Body of pancreas (tissue), 4 donors: ENCODE measurements around the gene FGD3. TPM values are rescaled to one million over a fixed set of nuclear protein-coding genes. Genes with fewer than 3 reads are reported as not detected.

ENCODE experiments used
- ATAC-seq: fragments of 150-250 bp; one replicate; pipeline ENCODE4 v1.9.1; 2016
- DNase-seq, 4 donors: peaks; one replicate each; pipeline ENCODE4 v3.0.0-alpha.2; 2019
- H3K27ac ChIP-seq, 4 donors: fragments of 200-600 bp; sonication (generic); 1 replicate in 3 of 4; 2 replicates in 1 of 4; pipeline versions ENCODE4 v1.5.1 to v1.6.1; 2016 to 2019; ENCODE audit warnings: mild to moderate bottlenecking in 1 of 4, mixed read lengths in 1 of 4, moderate library complexity in 1 of 4
- H3K27me3 ChIP-seq, 2 donors: fragments of 200-600 bp; sonication (generic); one replicate each; pipeline ENCODE4 v1.6.0; 2016; ENCODE audit warnings: mild to moderate bottlenecking in 1 of 2
- H3K36me3 ChIP-seq, 2 donors: fragments of 200-600 bp; sonication (generic); replicated peaks in 1 of 2; 2 replicates each; pipeline ENCODE4 v1.5.1; 2016; ENCODE audit warnings: low read depth in 2 of 2; ENCODE audit not compliant: insufficient read depth in 1 of 2
- H3K4me1 ChIP-seq: fragments of 200-600 bp; sonication (generic); one replicate; pipeline ENCODE4 v1.6.0; 2016
- H3K4me3 ChIP-seq, 2 donors: fragments of 200-600 bp; sonication (generic); 1 replicate in 1 of 2; 2 replicates in 1 of 2; pipeline ENCODE4 v1.5.1; 2016 to 2019
- H3K9me3 ChIP-seq, 3 donors: fragments of 200-600 bp; sonication (generic); 1 replicate in 2 of 3; 2 replicates in 1 of 3; pipeline ENCODE4 v1.5.1; 2016
- POLR2A ChIP-seq, 3 donors: fragments of 450-650 bp; IDR thresholded peaks; one replicate each; pipeline ENCODE4 v1.6.1; 2016; ENCODE audit warnings: antibody characterized with exemption in 3 of 3, mild to moderate bottlenecking in 2 of 3
- WGBS, 2 donors: methylation state at CpG; one replicate each; pipeline ENCODE4 v1.1.5; 2017; 5-methylcytosine and 5-hydroxymethylcytosine counted together
- intact Hi-C: fragments of 100-400 bp; cut with DNase I; formaldehyde crosslinking; loops from one replicate; pipeline ENCODE4 v1.15.1; 2023
- total RNA-seq, 2 donors: library from RNA; depleted of rRNA; stranded (reverse); fragments of >200 nt; gene quantifications; one replicate each; pipeline ENCODE4 v1.1.0, GENCODE V29; 2016
- TF ChIP-seq, protein P1 (sequence below), 7 experiments: fragments of 450-650 bp in 4 of 7; fragments of 200-600 bp in 3 of 7; sonication (generic) in 3 of 7; IDR thresholded peaks; one replicate each; pipeline ENCODE4 v1.5.1; 2016 to 2019; ENCODE audit warnings: antibody characterized with exemption in 7 of 7

The FGD3 gene
- total RNA-seq, 2 donors from 2014 or later = 12.2 to 13.2 TPM

DNA sequence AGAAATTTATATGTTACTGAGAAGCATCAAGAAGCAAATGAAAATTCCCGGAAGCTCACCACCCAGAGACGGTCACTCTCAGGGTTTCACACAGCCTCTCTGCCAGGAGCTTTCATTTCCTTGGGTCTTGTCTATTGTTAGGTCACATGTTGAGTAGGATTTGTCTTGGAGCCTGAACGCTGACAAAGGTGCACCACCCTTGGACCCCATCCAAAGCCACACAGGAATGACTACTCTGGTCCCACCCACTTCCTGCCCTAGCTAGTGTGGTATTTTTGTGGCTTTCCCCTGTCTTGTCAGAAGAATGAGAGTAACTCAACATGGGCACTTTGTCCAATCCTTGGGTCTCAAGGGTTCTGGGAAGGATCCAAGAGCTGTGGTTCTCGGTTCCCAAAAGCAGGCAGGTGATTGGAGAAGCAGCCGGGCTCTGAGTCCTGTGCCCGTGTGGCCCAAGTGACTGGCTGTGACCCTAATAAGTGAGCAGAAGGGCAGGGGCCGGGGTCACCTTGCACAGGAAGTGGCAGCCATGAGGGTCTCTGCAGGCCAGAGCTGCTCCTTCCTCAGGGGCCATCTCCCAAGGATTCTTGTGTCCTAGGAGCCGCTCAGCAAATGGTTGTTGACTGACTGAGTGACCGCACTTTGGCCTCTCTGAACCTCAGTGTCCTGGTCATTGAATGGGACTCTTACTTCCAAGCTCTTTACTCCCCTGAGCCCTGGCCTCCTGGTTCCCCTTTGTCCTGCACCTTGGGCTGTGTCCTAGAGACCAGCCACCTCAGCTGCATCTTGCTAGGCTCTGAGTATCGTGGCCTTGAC, 6.9 kb downstream of the FGD3 start:
- TF ChIP-seq, protein P1, sequence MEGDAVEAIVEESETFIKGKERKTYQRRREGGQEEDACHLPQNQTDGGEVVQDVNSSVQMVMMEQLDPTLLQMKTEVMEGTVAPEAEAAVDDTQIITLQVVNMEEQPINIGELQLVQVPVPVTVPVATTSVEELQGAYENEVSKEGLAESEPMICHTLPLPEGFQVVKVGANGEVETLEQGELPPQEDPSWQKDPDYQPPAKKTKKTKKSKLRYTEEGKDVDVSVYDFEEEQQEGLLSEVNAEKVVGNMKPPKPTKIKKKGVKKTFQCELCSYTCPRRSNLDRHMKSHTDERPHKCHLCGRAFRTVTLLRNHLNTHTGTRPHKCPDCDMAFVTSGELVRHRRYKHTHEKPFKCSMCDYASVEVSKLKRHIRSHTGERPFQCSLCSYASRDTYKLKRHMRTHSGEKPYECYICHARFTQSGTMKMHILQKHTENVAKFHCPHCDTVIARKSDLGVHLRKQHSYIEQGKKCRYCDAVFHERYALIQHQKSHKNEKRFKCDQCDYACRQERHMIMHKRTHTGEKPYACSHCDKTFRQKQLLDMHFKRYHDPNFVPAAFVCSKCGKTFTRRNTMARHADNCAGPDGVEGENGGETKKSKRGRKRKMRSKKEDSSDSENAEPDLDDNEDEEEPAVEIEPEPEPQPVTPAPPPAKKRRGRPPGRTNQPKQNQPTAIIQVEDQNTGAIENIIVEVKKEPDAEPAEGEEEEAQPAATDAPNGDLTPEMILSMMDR (IDR thresholded peaks at IDR 0.05) = no peak
- TF ChIP-seq POLR2A (IDR thresholded peaks at IDR 0.05) = no peak
- ATAC-seq (peak; percentile 35), DNase-seq (peak in 2 of 4 donors; percentile 31 to 49)
- H3K27me3 ChIP-seq = no peaks in the 10 kb centered on the region
- no peaks in the 10 kb centered on the region for H3K9me3 ChIP-seq
- H3K36me3 ChIP-seq = no peaks in the 10 kb centered on the region
- WGBS, 2 donors = 74 to 75% methylated on average over 9 to 10 of the region's 10 CpGs
- no peak overlapping the region for H3K4me3 ChIP-seq
- peak overlapping the region in 1 of 4 donors; percentile 20 for H3K27ac ChIP-seq
- no peaks in the 10 kb centered on the region for H3K4me1 ChIP-seq
- intact Hi-C loops = no loop called here

DNA sequence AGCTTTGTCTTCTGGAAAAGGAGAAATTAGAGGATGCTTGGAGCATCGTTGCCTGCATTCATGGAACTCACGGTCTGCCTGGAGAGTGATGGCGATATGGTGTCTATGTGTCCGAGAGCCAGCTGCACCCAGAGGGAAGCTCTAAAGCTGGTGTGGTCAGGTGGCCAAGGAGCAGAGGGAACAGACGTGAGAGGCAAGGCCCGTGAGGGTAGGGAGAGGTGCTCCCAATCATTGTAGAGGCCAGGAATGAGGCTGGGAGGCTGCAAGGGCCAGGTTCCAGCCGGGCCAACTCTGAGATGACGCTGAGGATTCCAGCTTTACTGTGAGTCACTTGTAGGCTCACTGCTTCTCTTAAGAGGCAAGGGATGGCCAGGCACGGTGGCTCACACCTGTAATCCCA, 7.6 kb downstream of the FGD3 start:
- ATAC-seq (no peak), DNase-seq (no peak)
- H3K4me3 ChIP-seq = no peak overlapping the region
- no peaks in the 10 kb centered on the region for H3K27me3 ChIP-seq
- no peak for TF ChIP-seq POLR2A (IDR thresholded peaks at IDR 0.05)
- TF ChIP-seq, protein P1 (IDR thresholded peaks at IDR 0.05) = no peak
- intact Hi-C loops = no loop called here
- H3K27ac ChIP-seq = no peak overlapping the region
- no peaks in the 10 kb centered on the region for H3K4me1 ChIP-seq
- 77 to 88% methylated on average over 6 to 9 of the region's 9 CpGs for WGBS, 2 donors
- H3K9me3 ChIP-seq = no peaks in the 10 kb centered on the region
- H3K36me3 ChIP-seq = no peaks in the 10 kb centered on the region

DNA sequence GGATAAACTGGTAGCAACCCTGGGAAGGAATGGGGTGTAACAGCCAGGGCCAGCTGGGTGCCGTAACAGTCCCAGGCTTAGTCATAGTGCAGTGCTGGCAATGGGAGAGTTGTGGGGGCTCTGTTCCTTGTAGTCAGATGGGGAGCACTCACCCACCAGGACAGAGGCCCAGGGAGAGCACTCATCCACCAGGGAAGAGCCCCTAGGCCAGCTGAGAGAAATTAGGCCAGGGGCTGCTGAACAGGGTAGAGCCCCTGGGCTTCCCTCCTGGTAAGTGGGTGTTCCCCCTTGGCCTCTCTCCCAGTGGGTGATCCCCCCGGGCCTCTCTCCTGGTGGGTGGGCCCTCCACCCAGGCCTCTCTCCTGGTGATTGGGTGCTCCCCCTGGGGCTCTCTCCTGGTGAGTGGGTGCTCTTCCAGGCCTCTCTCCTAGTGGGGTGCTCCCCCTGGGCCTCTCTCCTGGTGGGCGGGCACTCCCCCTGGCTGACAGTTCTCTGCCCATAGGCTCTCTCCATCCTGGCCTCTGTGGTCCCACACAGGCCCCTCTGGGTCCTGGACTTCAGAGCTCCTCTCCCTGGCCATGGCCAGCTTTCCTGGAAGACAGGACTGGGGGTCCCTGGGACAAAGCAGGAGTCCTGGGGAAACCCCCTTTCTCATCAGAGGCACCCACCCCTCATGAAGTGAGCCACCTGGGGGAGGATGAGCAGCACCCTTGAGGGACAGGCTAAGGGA, 13.4 kb downstream of the FGD3 start:
- Histone ChIP-seq H3K4me1 (peaks cover 7% of the 10 kb centered on the region), H3K9me3 (no peaks in the 10 kb centered on the region), H3K27ac (no peak overlapping the region), H3K27me3 (no peaks in the 10 kb centered on the region), H3K36me3 (no peaks in the 10 kb centered on the region), H3K4me3 (no peak overlapping the region)
- DNase-seq (no peak), ATAC-seq (no peak)
- TF ChIP-seq POLR2A (IDR thresholded peaks at IDR 0.05) = no peak
- TF ChIP-seq, protein P1 (IDR thresholded peaks at IDR 0.05) = no peak
- 90% methylated on average over 3 of the region's 3 CpGs; no CpG with 5 or more reads in 1 of the 2 donors for WGBS, 2 donors
- intact Hi-C loops = no loop called here

DNA sequence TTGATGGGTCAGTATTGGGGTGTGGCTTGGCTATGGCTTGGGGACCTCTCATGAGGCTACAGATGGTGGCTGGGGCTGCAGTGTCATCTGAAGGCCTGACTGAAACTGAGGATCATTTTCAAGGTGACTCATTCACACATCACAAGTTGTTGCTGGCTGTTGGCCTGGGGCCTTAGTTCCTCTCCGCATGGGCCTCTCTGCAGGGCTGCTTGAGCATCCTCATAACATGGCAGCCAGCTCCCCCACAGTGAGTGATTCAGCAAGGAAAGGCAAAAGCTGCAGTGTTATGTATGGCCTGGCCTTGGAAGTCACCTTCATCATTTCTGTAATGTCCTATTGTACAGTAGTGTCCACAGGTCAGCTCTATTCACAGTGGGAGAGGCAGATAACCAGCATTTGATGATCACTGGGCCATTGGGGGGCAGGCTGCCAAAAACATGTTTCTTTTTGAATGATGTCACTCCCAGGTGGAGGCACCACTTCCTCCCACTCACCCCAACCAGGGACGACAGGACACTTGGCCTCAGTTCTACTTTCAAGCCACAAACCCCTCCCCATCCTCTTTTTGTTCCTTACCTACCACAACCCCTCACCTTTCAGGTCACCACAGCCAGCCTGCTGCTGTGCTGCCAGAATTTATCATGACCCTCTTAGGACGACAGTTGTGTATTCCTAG, 14.4 kb downstream of the FGD3 start:
- intact Hi-C loops = no loop called here
- H3K4me1 ChIP-seq = peaks cover 7% of the 10 kb centered on the region
- no peak overlapping the region for H3K27ac ChIP-seq
- H3K27me3 ChIP-seq = no peaks in the 10 kb centered on the region
- no peaks in the 10 kb centered on the region for H3K9me3 ChIP-seq
- 61 to 85% methylated on average over 2 to 3 of the region's 3 CpGs for WGBS, 2 donors
- TF ChIP-seq, protein P1 (IDR thresholded peaks at IDR 0.05) = no peak
- no peak for TF ChIP-seq POLR2A (IDR thresholded peaks at IDR 0.05)
- no peak for ATAC-seq
- no peak for DNase-seq
- no peaks in the 10 kb centered on the region for H3K36me3 ChIP-seq
- H3K4me3 ChIP-seq = no peak overlapping the region
